Activated naive CD4-positive, alpha-beta T cell treated with anti-CD3 and anti-CD28 coated beads, Interleukin-2, amount 50 U/mL, for 72 hours (primary cell): Measurements from ENCODE around the gene NUPR1. TPM values are rescaled to one million over a fixed set of nuclear protein-coding genes. Genes with fewer than 3 reads are reported as not detected.
"Not testable (repeated sequence)": the region's sequence is repeated elsewhere in the genome, so short reads cannot be mapped to it uniquely, and the experiment has no call there.

Source experiments
- ATAC-seq, 2 donors: fragments of 150-1000 bp; cut with Tn5 transposase; 2 replicates each; pipeline ENCODE4 v1.10.0; 2021; ENCODE audit warnings: mild to moderate bottlenecking in 2 of 2, moderate library complexity in 2 of 2
- DNase-seq, 2 donors: peaks; one replicate each; pipeline ENCODE4 v3.0.0; 2021 to 2022; ENCODE audit warnings: low spot score in 2 of 2
- H3K27ac Mint-ChIP-seq, 2 donors: one replicate each; pipeline ENCODE4 v1.8.0; 2022; ENCODE audit warnings: mild to moderate bottlenecking in 2 of 2, mixed read lengths in 2 of 2
- H3K36me3 Mint-ChIP-seq, 2 donors: one replicate each; pipeline ENCODE4 v1.8.0; 2022; ENCODE audit warnings: mixed read lengths in 2 of 2
- H3K9me3 Mint-ChIP-seq, 2 donors: one replicate each; pipeline ENCODE4 v1.8.0; 2022; ENCODE audit warnings: mixed read lengths in 2 of 2
- total RNA-seq, 2 donors: library from RNA; stranded (reverse); gene quantifications; one replicate each; pipeline ENCODE4 v1.2.3, GENCODE V29; 2022

NUPR1 gene
- total RNA-seq, 2 donors from 2014 or later, result not detected

- Mint-ChIP-seq H3K27ac (no peak overlapping the region), H3K9me3 (no peaks in the 10 kb centered on the region), H3K36me3 (no peaks in the 10 kb centered on the region)
- DNase-seq (no peak), ATAC-seq (no peak)
Measured at GRCh38 chr16:28511801-28512789, 26.7 kb downstream of the NUPR1 start.

GRCh38 chr16:28511031-28511430 lies 27.7 kb downstream of the NUPR1 start:
- Mint-ChIP-seq H3K36me3 (no peaks in the 10 kb centered on the region), H3K27ac (no peak overlapping the region), H3K9me3 (no peaks in the 10 kb centered on the region)
- ATAC-seq, result no peak
- DNase-seq, result no peak

- H3K9me3 Mint-ChIP-seq, result no peaks in the 10 kb centered on the region
- H3K27ac Mint-ChIP-seq, result no peak overlapping the region
- no peaks in the 10 kb centered on the region for H3K36me3 Mint-ChIP-seq
- DNase-seq (no peak), ATAC-seq (no peak)
Measured at GRCh38 chr16:28505489-28506137, 33.2 kb downstream of the NUPR1 start.

DNA sequence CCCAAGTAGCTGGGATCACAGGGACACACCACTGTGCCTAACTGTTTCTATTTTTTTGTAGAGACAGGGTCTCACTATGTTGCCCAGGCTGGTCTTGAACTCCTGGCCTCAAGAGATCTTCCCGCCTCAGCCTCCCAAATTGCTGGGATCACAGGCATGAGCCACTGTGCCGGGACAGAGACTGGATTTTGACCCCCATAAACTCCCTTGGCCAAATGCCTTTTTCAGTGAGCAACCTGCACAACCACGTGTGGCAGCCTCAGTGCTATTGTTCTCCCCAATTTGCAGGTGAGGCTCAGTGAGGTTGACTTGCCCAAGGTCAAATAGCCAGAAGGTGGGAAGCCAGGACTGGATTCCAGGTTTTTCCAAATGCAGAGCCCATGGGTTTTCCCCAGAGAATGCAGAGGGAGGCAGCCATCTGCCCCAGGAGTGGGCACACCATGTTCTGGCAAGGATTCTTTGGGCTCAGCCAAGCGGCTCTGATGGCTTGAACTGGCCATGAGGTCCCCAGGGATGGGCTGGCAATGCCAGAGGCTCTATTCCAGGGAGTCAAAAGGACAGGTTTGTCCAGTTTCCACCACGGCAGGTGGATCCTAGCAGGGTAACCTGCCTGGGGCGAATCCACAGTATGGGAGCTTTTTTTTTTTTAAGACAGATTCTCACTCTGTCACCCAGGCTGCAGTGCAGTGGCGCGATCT lies 33.9 kb downstream of the NUPR1 start:
- Mint-ChIP-seq H3K9me3 (no peaks in the 10 kb centered on the region), H3K36me3 (no peaks in the 10 kb centered on the region), H3K27ac (no peak overlapping the region)
- ATAC-seq, result no peak
- no peak for DNase-seq

GRCh38 chr16:28503470-28504259 lies 35.1 kb downstream of the NUPR1 start:
- no peaks in the 10 kb centered on the region for H3K36me3 Mint-ChIP-seq
- no peak for DNase-seq
- no peaks in the 10 kb centered on the region for H3K9me3 Mint-ChIP-seq
- ATAC-seq, result no peak
- no peak overlapping the region for H3K27ac Mint-ChIP-seq

DNA sequence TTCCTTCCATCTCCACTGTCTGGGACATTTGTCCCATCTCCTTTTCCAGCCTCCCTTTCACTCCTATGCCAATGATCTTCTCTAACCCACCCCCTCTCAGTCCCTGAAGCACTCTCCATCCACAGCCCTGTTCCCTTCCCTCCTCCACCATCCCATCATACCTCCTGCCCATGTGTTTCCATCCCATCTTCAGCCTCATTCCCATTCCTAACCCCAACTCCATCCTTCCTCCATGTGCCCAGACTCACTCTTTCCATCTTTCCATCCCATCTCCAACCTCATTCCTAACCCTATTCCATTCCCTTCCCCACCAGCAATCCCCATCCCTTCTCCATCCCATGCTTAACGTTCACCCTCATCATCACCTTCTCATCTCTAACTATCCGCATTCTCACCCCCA lies 36.5 kb downstream of the NUPR1 start:
- no peaks in the 10 kb centered on the region for H3K9me3 Mint-ChIP-seq
- DNase-seq (no peak), ATAC-seq (no peak)
- no peak overlapping the region for H3K27ac Mint-ChIP-seq
- H3K36me3 Mint-ChIP-seq, result no peaks in the 10 kb centered on the region

DNA sequence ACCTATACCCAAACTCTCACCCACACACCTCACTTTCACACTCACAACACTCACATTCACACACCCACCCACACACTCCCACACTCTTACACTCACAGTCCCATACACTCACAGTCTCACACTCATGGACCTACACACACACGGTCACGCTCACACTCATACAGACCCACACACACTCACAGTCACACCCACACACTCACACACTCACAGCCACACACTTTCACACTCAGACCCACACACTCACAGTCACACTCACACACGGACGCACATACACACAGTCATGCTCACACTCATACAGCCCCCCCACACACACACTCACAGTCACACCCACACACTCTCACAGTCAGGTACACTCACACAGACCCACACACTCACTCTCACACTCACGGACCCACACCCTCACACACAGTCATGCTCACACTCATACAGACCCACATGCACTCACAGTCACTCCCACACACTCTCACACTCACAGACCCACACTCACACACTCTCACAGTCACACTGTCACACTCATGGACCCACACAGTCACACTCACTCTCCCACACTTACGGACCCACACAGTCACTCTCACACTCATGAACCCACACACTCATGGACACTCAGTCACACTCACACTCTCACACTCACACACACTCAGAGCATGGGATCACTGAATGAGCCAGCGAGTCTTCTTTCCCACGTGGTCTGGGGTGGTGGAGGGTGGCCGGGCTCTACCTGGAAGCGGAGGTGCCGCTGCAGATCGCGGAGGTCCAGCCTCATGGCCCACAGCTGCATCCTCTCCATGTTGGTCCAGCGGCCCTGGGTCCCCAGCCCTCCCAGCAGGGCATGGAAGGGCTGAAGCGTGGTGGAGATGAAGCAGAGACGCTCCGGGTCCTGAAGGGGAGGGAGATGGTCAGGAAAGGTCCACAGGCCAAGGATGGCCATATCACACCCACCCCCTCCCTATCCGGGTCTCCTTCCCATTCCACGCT lies 37.2 kb downstream of the NUPR1 start:
- ATAC-seq, result peak in 1 of 2 donors; percentile 30
- Mint-ChIP-seq H3K36me3 (no peaks in the 10 kb centered on the region), H3K27ac (no peak overlapping the region)

GRCh38 chr16:28500476-28501180 lies 38.1 kb downstream of the NUPR1 start:
- not testable (repeated sequence) for ATAC-seq, H3K27ac Mint-ChIP-seq, DNase-seq, H3K36me3 Mint-ChIP-seq, H3K9me3 Mint-ChIP-seq

More for the DNA sequence above, 37.2 kb downstream of the NUPR1 start:
- no peaks in the 10 kb centered on the region for H3K9me3 Mint-ChIP-seq
- no peak for DNase-seq

GRCh38 chr16:28499854-28500253 lies 38.9 kb downstream of the NUPR1 start:
- Mint-ChIP-seq H3K9me3 (no peaks in the 10 kb centered on the region), H3K36me3 (no peaks in the 10 kb centered on the region), H3K27ac (no peak overlapping the region)
- DNase-seq (no peak), ATAC-seq (no peak)

DNA sequence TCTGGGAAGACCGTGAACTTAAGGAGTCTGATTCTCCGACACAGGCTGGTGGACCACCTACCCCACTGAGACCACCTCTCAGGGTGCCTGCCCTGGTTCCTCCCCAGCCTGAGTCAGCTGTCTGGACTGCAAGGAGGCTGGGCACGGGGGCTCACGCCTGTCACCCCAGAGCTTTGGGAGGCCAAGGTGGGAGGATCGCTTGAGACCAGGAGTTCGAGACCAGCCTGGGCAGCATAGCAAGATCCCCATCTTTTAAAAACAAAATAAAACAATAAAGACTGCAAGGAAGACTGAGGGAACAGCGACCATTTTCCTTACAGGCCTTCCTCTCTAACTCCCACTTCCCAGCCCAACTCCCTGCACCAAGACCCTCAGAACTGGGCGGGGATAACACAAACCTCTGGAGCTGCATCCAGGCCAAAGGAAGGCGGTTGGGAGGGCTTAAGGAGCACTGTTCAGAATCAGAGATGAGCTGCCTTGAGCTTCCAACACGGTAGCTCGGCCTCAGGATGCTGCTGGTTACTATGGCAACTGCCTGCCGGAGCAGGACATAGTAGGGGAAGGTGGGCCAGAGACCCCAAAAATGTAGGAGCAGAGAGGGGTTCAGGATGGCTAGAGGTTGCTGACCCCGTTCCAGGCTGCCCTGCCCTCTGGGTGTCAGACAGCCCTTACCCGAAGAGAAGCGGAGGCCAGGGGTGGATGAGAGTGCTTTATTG lies 40.0 kb downstream of the NUPR1 start:
- Mint-ChIP-seq H3K27ac (no peak overlapping the region), H3K9me3 (no peaks in the 10 kb centered on the region), H3K36me3 (no peaks in the 10 kb centered on the region)
- ATAC-seq (no peak), DNase-seq (no peak)

DNA sequence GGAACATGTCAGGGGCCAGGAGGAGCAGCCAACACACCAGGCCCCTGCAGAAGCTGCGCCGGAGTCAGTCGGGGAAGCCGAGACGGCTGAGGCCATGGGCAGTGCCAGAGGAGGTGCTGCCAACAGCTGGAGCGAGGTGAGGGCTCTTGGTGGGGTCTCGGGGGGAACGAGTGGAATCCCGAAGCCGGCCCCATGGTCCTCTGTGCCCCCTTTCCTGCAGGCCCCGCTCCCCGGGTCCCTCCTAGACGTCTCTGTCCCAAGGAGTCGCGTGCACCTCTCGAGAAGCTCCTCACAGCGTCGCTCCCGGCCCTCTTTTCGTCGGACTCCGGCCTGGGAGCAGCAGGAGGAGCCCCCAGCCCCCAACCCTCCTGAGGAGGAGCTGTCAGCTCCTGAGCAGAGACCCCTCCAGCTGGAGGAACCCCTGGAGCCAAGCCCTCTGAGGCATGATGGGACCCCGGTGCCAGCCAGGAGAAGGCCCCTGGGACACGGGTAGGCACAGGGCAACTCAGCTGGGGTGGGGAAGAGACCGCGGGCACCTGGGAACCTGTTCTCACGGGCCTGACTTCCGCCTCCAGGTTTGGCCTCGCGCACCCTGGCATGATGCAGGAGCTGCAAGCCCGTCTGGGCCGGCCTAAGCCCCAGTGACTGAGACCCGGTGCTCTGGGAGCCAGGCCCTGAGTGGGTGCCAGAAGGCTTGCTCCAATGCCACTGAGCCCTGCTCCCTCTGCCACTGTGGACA lies 40.7 kb downstream of the NUPR1 start:
- Mint-ChIP-seq H3K9me3 (no peaks in the 10 kb centered on the region), H3K27ac (no peak overlapping the region)
- no peak for DNase-seq

DNA sequence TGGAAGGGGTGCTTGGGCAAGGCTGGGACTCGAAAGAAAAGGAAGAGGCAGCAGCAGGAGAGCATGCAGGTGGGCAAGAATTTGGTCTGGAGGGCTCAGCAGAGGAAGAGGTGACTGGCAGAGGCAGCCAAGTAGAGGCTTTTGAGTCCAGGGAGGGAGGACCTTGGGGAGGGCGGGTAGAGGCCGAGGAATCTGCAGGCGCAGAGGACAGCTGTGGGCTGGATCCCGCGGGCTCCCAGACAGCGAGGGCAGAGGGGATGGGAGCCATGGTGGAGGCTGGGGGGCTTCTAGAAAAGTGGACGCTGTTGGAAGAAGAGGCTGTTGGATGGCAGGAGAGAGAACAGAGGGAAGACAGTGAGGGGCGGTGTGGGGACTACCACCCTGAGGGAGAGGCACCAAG lies 41.4 kb downstream of the NUPR1 start:
- Mint-ChIP-seq H3K9me3 (no peaks in the 10 kb centered on the region), H3K27ac (peak overlapping the region in 1 of 2 donors; percentile 23), H3K36me3 (no peaks in the 10 kb centered on the region)
- no peak for ATAC-seq
- DNase-seq, result no peak

More for the DNA sequence above, 40.7 kb downstream of the NUPR1 start:
- ATAC-seq, result no peak
- H3K36me3 Mint-ChIP-seq, result no peaks in the 10 kb centered on the region

- Mint-ChIP-seq H3K36me3 (peaks cover 0 to 2% of the 10 kb centered on the region in 2 donors), H3K27ac (no peak overlapping the region), H3K9me3 (no peaks in the 10 kb centered on the region)
- DNase-seq (no peak), ATAC-seq (no peak)
Measured at GRCh38 chr16:28496844-28497243, 41.9 kb downstream of the NUPR1 start.
